ENCODE data around the gene NXPE3. TPM values are rescaled to one million over a fixed set of nuclear protein-coding genes. Genes with fewer than 3 reads are reported as not detected.

The NXPE3 gene
- polyA plus RNA-seq, 3 donors: 14.6 to 35.8 (median 19.8) TPM

DNA sequence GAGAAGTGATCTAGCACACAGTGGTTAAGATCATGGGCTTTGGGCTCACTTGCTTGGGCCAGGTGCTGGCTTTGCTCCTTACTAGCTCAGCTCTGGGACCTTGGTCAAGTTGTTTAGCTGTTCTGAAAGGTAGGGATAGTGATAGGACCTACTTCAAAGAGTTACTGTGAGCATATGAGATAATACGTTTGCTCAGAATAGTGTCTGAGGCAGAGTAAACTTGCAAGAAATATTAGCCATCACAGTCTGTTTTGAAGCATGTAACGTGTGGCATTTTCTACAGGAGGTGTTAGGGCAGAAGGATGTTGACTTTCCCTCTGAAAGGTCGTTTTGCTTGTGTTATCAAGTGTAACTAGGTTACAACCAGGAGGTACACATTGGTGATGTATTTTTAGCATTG, 35.8 kb downstream of the NXPE3 start:
- Histone ChIP-seq H3K4me3 (replicated peaks in 1 of 3; ENCODE audit: low read depth in 2 of 3, low read length in 3 of 3) (no peak overlapping the region), H3K4me2 (replicated peaks; ENCODE audit: extremely low read depth, low read length, poor library complexity, severe bottlenecking) (no peak overlapping the region), H3K9ac (ENCODE audit: insufficient read depth, low read length, poor library complexity, severe bottlenecking) (no peak overlapping the region), H3K27ac (ENCODE audit: low read depth in 1 of 2, low read length in 2 of 2) (no peak overlapping the region), H3K36me3 (replicated peaks in 1 of 2; ENCODE audit: control insufficient read depth in 1 of 2, insufficient read depth in 2 of 2, low read length in 2 of 2) (peaks cover 7 to 25% of the 10 kb centered on the region in 2 donors), H3K79me2 (ENCODE audit: insufficient read depth, low read length) (peaks cover 59% of the 10 kb centered on the region), H2AFZ (ENCODE audit: insufficient read depth, low read depth, low read length, poor library complexity, severe bottlenecking) (no peak overlapping the region), H3K4me1 (ENCODE audit: control insufficient read depth in 1 of 2, insufficient read depth in 2 of 2, low read length in 2 of 2) (peaks cover 20 to 40% of the 10 kb centered on the region in 2 donors), H4K20me1 (ENCODE audit: insufficient read depth, low read length) (no peaks in the 10 kb centered on the region), H3K9me3 (replicated peaks in 1 of 2; ENCODE audit: control insufficient read depth in 1 of 2, insufficient read depth in 1 of 2, low read length in 2 of 2) (no peaks in the 10 kb centered on the region), H3K27me3 (ENCODE audit: control insufficient read depth in 2 of 2, insufficient read depth in 2 of 2, low read length in 2 of 2) (no peaks in the 10 kb centered on the region)
- Mint-ChIP-seq H3K27ac (peak overlapping the region in 1 of 7 donors; percentile 69), H3K36me3 (peaks cover 27 to 36% of the 10 kb centered on the region in 2 donors), H3K4me3 (no peak overlapping the region), H3K9me3 (no peaks in the 10 kb centered on the region), H3K4me1 (peaks cover 35% of the 10 kb centered on the region), H3K27me3 (ENCODE audit: low read depth in 3 of 3) (peaks cover 0 to 2% (median 0%) of the 10 kb centered on the region in 3 donors)
- WGBS (ENCODE audit: insufficient coverage): 100% methylated on average over 2 of the region's 3 CpGs
- TF ChIP-seq, protein P1, sequence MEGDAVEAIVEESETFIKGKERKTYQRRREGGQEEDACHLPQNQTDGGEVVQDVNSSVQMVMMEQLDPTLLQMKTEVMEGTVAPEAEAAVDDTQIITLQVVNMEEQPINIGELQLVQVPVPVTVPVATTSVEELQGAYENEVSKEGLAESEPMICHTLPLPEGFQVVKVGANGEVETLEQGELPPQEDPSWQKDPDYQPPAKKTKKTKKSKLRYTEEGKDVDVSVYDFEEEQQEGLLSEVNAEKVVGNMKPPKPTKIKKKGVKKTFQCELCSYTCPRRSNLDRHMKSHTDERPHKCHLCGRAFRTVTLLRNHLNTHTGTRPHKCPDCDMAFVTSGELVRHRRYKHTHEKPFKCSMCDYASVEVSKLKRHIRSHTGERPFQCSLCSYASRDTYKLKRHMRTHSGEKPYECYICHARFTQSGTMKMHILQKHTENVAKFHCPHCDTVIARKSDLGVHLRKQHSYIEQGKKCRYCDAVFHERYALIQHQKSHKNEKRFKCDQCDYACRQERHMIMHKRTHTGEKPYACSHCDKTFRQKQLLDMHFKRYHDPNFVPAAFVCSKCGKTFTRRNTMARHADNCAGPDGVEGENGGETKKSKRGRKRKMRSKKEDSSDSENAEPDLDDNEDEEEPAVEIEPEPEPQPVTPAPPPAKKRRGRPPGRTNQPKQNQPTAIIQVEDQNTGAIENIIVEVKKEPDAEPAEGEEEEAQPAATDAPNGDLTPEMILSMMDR (IDR thresholded peaks at IDR 0.05): no peak
- no peak for DNase-seq
- intact Hi-C loops (cut with micrococcal nuclease): loop anchor here (5.0 to 10.0 kb wide), 3 partner anchors 32 to 210 kb away; partner anchors contain the start of gene NFKBIZ (in 1 of the 2)

DNA sequence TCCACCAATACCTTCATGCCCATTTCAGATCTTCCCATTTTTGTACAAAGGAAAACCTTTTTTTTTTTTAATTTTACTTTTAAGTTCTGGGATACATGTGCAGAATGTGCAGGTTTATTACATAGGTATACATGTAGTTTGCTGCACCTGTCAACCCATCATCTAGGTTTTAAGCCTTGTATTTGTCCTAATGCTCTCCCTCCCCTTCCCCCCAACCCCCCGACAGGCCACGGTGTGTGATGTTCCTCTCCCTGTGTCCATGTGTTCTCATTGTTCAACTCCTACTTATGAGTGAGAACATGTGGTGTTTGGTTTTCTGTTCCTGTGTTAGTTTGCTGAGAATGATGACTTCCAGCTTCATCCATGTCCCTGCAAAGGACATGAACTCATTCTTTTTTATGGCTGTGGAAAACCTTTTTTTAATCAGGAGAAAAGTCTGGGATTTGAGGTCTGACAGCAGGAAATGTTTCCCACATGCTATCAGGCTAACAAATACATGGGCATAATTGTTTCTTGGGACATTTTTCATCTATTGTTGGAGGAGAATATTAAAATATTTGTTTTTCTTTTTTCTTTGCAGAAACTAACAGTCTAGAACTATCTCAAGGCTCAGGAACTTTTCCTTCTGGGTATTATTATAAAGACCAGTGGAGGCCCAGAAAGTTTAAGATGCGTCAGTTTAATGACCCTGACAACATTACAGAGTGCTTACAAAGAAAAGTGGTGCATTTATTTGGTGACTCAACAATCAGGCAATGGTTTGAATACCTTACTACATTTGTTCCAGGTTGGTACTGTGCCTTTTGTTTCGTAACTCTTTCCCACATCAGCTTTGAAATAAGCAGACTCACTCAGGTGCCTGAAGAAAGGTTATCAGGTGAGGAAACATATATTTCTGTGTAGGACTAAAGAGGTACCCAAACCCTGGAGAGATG, 37.5 kb downstream of the NXPE3 start:
- Histone ChIP-seq H3K36me3 (replicated peaks in 1 of 2; ENCODE audit: control insufficient read depth in 1 of 2, insufficient read depth in 2 of 2, low read length in 2 of 2) (peaks cover 9 to 18% of the 10 kb centered on the region in 2 donors), H3K9me3 (replicated peaks in 1 of 2; ENCODE audit: control insufficient read depth in 1 of 2, insufficient read depth in 1 of 2, low read length in 2 of 2) (no peaks in the 10 kb centered on the region), H3K27me3 (ENCODE audit: control insufficient read depth in 2 of 2, insufficient read depth in 2 of 2, low read length in 2 of 2) (no peaks in the 10 kb centered on the region), H2AFZ (ENCODE audit: insufficient read depth, low read depth, low read length, poor library complexity, severe bottlenecking) (no peak overlapping the region), H4K20me1 (ENCODE audit: insufficient read depth, low read length) (no peaks in the 10 kb centered on the region), H3K27ac (ENCODE audit: low read depth in 1 of 2, low read length in 2 of 2) (peak overlapping the region in 1 of 2 donors; percentile 78), H3K4me1 (ENCODE audit: control insufficient read depth in 1 of 2, insufficient read depth in 2 of 2, low read length in 2 of 2) (peaks cover 17 to 42% of the 10 kb centered on the region in 2 donors), H3K79me2 (ENCODE audit: insufficient read depth, low read length) (peaks cover 50% of the 10 kb centered on the region), H3K4me3 (replicated peaks in 1 of 3; ENCODE audit: low read depth in 2 of 3, low read length in 3 of 3) (no peak overlapping the region), H3K4me2 (replicated peaks; ENCODE audit: extremely low read depth, low read length, poor library complexity, severe bottlenecking) (no peak overlapping the region), H3K9ac (ENCODE audit: insufficient read depth, low read length, poor library complexity, severe bottlenecking) (no peak overlapping the region)
- Mint-ChIP-seq H3K4me3 (no peak overlapping the region), H3K9me3 (no peaks in the 10 kb centered on the region), H3K36me3 (peaks cover 27 to 31% of the 10 kb centered on the region in 2 donors), H3K4me1 (peaks cover 35% of the 10 kb centered on the region), H3K27me3 (ENCODE audit: low read depth in 3 of 3) (peaks cover 0 to 2% (median 0%) of the 10 kb centered on the region in 3 donors), H3K27ac (peak overlapping the region in 3 of 7 donors; percentile 4 to 75 (median 36))
- TF ChIP-seq, protein P1 (IDR thresholded peaks at IDR 0.05): no peak
- no CpG with 5 or more reads among the region's 4 CpGs for WGBS (ENCODE audit: insufficient coverage)
- intact Hi-C loops (cut with micrococcal nuclease): loop anchor here (10.0 kb wide), 1 partner anchor 208 kb away; no protein-coding TSS in a partner anchor
- no peak for DNase-seq

Data from CD14-positive monocyte (primary cell).